GM19468 (cell line): ENCODE results near the gene TDP1.

ENCODE experiments used
- ATAC-seq: cut with Tn5 transposase; IDR thresholded peaks from one replicate; pipeline ENCODE4 v1.9.1; 2021; ENCODE audit warnings: mild to moderate bottlenecking, moderate library complexity, moderate number of reproducible peaks; ENCODE audit not compliant: unreplicated experiment; ENCODE audit errors: extremely low read depth

The TDP1 gene

GRCh38 chr14:90039253-90040010, 83.7 kb downstream of the TDP1 start:
- ATAC-seq = no peak

GRCh38 chr14:90040411-90040810, 84.7 kb downstream of the TDP1 start:
- ATAC-seq = no peak

GRCh38 chr14:90042496-90043252, 86.9 kb downstream of the TDP1 start:
- ATAC-seq = no peak

GRCh38 chr14:90045616-90046015, 89.9 kb downstream of the TDP1 start:
- no peak for ATAC-seq

GRCh38 chr14:90049390-90049789, 93.7 kb downstream of the TDP1 start:
- ATAC-seq = no peak

- no peak for ATAC-seq
Measured at GRCh38 chr14:90050271-90050670, 94.5 kb downstream of the TDP1 start.

- no peak for ATAC-seq
Measured at GRCh38 chr14:90053044-90053443, 97.3 kb downstream of the TDP1 start.

- no peak for ATAC-seq
Measured at GRCh38 chr14:90054803-90055202, 99.1 kb downstream of the TDP1 start.

GRCh38 chr14:90056826-90057225, 101.1 kb downstream of the TDP1 start:
- ATAC-seq = no peak

- no peak for ATAC-seq
Measured at GRCh38 chr14:90058876-90059458, 103.2 kb downstream of the TDP1 start.

GRCh38 chr14:90060312-90060964, 104.7 kb downstream of the TDP1 start:
- peak; percentile 25 for ATAC-seq

GRCh38 chr14:90060965-90061684, 105.4 kb downstream of the TDP1 start:
- no peak for ATAC-seq

GRCh38 chr14:90061685-90062126, 106.0 kb downstream of the TDP1 start, which contains the start of gene KCNK13:
Gene KCNK13, plus strand, starts transcription at chr14:90061994. Its CDS starts 212 bp downstream, at chr14:90062206.
- ATAC-seq = no peak

- ATAC-seq = no peak
Measured at GRCh38 chr14:90062127-90062794, 106.5 kb downstream of the TDP1 start.

GRCh38 chr14:90062822-90063539, 107.3 kb downstream of the TDP1 start:
- no peak for ATAC-seq

- no peak for ATAC-seq
Measured at GRCh38 chr14:90072350-90072749, 116.6 kb downstream of the TDP1 start.

- no peak for ATAC-seq
Measured at GRCh38 chr14:90079576-90079975, 123.8 kb downstream of the TDP1 start.

- ATAC-seq = no peak
Measured at GRCh38 chr14:90087433-90087832, 131.7 kb downstream of the TDP1 start.

- no peak for ATAC-seq
Measured at GRCh38 chr14:90088176-90088575, 132.4 kb downstream of the TDP1 start.
